ENCODE results near the gene BRIP1. TPM values are rescaled to one million over a fixed set of nuclear protein-coding genes. Genes with fewer than 3 reads are reported as not detected.
"Not testable (repeated sequence)": the region's sequence is repeated elsewhere in the genome, so short reads cannot be mapped to it uniquely, and the experiment has no call there.

Gene BRIP1
- polyA plus RNA-seq, 12 donors: 2.6 to 9.3 (median 4.8) TPM; not detected in 1

DNA sequence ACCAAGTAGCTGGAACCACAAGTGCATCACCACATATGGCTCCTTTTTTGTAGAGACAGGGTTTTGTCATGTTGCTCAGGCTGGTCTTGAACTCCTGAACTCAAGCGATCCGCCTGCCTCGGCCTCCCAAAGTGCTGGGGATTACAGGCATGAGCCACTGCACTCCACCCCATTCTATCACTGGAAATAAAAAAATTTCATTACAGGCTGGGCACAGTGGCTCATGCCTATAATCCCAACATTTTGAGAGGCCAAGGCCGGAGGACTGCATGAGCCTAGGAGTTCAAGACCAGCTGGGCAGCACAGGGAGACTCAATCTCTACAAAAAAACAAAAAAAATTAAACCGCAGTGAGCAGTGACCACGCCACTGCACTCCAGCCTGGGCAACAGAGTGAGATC is 60.1 kb downstream of the BRIP1 start:
- no peak for DNase-seq

GRCh38 chr17:61799812-61800484 is 63.4 kb downstream of the BRIP1 start:
- DNase-seq: no peak

DNA sequence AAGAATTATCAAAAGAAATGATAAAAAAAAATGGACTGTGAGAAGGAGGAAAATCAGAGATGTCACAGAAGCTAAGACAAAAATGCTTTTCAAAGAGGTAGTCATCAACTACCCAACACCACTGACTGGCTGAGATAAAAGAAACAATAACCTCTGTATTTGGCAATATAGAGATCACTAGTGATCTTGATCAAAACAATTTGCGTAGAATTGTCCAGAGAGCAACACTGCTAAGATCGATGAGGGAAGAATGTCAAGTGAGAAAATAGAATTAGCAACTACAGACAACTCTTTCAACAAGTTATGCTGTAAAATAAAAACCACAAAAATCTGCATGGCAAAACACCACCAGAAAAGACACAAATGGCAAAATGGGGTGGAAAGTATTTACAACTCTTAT is 66.0 kb downstream of the BRIP1 start:
- no peak for DNase-seq

- no peak for DNase-seq
Observed at GRCh38 chr17:61795546-61795945, 67.8 kb downstream of the BRIP1 start.

- DNase-seq: no peak
Observed at GRCh38 chr17:61794792-61795191, 68.5 kb downstream of the BRIP1 start.

DNA sequence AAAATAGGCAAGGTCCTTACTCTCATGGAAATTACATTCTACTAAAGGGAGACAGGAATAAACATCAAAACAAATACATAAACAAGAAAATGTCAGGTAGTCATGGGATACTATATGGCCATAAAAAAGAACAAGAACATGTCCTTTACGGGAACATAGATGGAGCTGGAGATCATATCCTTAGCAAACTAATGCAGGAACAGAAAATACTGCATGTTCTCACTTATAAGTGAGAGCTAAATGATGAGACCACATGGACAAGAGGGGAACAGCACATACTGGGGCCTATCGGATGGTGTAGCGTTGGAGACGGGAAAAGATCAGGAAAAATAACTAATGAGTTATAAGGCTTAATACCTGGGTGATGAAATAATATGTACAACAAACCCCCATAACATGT is 69.1 kb downstream of the BRIP1 start:
- no peak for DNase-seq

DNA sequence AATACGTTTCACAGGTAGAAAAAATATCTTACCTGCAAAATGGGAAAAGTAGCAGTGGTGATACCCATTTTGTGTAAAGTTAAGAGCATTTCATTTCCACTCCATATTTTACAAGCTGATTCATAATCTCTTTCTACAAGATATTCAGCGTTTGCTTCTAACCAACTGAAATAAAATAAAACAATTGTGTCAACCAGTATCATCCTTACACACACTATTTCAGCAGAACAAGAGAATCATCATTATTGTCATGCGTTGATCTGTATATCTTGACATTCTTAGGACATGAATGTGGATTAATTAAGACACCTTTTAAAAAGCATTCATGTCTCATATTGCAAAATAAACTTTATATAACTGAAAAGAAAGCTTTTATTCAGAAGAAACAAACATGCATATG is 69.8 kb downstream of the BRIP1 start:
- no peak for DNase-seq

GRCh38 chr17:61789872-61790271 is 73.5 kb downstream of the BRIP1 start:
- no peak for DNase-seq

DNA sequence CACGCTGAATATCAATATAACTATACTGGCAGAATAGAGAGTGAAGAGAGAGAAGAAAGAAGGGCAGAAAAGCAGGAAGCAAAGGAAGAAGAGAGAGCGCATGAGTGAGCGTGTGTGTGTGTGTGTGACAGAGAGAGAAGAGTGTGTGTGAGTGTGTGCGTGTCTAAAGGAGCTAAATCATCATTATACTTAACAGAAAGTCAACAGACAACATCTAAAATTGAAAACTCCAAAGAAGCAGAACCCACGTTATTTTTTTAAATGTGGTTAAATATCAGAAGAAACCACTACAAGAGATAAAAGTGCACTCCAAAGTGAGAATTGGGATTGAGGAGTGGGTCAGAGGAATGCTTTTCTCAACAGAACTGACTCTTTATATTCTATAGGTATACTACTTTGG is 77.2 kb downstream of the BRIP1 start:
- no peak for DNase-seq

DNA sequence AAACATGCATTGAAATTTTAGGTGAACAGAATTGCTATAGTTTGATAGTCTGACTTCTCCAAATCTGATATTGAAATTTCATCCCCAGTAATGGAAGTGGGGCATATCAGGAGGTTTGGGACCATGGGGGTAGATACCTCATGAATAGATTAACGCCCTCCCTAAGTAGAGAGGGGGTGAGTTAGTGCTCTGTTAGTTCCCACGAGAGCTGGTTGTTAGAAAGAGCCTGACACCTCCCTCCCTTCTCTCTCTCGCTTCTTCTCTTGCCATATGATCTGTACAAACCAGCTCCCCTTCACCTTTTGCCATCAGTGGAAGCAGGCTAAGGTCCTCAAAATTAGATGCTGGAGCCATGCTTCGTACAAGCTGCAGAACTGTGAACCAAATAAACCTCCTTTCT is 78.8 kb downstream of the BRIP1 start:
- no peak for DNase-seq

DNA sequence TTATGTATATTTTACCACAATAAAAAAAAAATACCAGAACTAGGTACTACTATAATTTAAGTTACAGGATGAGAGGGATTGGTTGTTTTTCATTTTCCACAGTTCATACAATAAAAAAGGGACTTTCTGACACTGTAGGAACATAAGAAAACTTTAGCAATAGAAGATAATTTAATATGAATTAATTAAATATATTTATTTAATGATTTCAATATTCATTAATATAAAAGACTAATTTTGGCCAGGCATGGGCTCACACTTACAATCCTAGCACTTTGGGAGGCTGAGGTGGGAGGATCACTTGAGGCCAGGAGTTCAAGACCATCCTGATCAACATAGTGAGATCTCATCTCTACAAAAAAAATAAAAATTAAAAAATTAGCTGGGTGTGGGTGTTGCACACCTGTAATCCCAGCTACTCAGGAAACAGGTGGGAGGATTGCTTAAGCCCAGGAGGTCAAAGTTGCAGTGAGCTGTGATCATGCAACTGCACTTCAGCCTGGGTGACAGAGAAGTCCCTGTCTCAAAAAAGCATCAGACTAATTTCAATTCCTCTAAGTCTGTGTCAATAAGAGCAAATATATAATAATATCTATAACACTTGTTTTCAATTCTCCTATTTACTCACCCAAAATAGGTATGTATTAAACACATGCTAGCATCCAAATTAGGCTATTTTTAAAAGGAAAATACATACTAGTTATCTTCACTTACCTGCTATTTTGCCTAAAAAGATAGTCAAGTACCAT is 79.6 kb downstream of the BRIP1 start:
- no peak for DNase-seq

- no peak for DNase-seq
Observed at GRCh38 chr17:61783120-61783519, 80.2 kb downstream of the BRIP1 start.

- DNase-seq: no peak
Observed at GRCh38 chr17:61782683-61783082, 80.6 kb downstream of the BRIP1 start.

DNA sequence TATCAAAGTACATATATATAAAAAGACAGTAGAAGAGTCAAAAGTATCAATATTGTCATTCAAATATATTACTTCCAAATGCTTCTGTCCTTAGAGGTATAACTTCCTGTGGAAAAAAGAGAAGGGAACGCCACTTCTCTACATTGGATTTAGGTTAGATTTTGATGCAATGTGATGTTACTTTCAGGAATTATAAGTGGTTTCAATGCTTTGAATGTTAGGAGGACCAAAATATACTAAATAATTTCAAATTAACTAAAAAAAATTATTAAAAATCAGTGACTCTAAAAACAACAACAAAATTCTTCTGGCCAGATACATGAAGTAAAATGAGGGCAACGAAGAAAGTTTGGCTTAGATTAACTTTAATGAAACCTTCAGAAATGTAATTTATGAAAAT is 88.0 kb downstream of the BRIP1 start:
- DNase-seq: no peak

DNA sequence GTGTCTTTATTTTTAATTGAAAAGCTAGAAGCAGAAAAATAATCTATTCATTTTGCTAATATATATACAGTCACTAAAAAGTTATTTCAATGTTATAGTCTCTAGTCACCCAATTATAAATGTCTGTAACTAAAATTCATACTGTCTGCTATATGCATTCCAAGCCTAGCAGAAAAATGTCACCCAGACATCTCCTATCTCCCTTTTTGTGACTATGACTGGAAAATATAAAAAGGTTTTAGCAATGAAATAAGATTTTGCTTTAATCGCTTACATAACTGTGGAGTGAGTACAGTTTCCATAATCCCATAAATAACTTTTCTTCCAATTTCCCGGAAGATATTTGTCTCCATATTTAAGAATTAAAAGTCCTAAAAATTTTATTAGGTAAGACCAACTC is 88.6 kb downstream of the BRIP1 start:
- DNase-seq: no peak

DNA sequence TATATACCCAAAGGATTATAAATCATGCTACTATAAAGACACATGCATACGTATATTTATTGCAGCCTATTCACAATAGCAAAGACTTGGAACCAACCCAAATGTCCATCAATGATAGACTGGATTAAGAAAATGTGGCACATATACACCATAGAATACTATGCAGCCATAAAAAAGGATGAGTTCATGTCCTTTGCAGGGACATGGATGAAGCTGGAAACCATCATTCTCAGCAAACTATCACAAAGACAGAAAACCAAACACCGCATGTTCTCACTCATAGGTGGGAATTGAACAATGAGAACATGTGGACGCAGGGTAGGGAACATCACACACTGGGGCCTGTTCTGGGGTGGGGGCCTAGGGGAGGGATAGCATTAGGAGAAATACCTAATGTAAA is 89.2 kb downstream of the BRIP1 start:
- DNase-seq: not testable (repeated sequence)

DNA sequence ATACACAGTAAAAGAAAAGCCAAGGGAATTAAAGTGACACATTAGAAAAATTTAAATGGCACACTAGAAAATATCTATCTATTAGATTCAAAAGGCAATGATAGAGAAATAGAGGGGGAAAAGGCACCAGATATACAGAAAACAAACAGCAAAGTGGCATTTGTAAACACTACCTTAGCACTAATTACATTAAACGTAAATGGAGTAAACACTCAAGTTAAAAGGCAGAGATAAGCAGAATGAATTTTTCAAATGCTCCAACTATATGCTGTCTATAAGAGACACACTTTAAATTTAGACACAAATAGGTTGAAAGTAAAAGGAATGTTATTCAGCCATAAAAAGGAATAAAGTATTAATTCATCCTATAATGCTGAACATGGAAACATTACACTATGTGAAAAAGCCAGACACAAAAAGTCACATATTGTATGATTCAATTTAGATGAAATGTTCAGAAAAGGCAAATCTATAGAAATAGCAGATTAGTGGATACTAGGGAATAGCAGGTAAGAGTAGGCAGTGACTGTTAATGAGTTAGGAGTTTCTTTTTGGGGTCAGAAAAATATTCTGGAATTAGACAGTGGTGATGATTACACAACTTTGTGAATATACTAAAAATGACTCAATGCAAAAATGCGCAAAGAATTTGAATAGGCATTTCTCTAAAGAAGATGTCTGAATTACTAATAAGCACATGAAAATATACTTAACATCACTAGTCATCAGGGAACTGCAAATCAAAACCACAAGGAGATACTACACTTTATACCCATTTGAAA is 92.4 kb downstream of the BRIP1 start:
- DNase-seq: no peak

GRCh38 chr17:61770043-61770442 is 93.3 kb downstream of the BRIP1 start:
- no peak for DNase-seq

DNA sequence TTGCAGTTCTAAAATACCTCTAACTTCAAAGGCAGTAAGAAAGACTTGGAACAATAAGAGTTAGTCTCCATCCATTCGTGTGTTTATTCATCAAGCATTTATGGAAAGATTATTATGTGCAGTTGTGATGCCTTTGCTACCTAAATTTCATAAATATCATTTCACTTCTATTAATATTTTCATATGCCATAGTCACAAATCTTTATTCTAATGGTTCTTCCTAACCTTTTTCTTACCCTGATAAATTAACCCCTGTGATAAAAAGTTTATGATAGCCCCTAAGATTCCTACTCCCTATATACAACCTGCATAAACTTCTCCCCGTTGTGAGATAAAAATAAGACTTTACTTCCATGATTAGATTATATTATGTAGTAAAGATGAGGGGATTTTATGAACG is 94.9 kb downstream of the BRIP1 start:
- DNase-seq: no peak

DNA sequence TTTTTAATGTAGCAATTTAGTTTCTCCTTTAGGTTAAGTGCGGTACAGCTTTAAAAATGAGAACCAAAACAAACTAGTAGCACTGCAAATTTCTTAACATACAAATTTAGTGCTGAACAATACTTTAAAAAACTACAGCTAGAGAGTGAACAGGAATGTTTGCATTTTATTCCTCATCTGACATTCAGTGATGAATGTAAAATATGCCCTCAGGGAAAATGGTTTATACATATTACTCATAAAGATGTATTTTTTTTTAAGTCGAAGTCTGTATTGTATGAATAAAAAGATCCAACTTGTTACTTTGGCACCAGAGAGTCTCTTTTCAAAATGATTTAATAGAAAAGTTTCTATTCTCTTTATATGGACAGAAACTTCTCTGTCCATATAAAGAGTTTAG is 96.8 kb downstream of the BRIP1 start:
- DNase-seq: no peak

- DNase-seq: no peak
Observed at GRCh38 chr17:61764846-61765245, 98.5 kb downstream of the BRIP1 start.

- DNase-seq: no peak
Observed at GRCh38 chr17:61761827-61762226, 101.5 kb downstream of the BRIP1 start.

DNA sequence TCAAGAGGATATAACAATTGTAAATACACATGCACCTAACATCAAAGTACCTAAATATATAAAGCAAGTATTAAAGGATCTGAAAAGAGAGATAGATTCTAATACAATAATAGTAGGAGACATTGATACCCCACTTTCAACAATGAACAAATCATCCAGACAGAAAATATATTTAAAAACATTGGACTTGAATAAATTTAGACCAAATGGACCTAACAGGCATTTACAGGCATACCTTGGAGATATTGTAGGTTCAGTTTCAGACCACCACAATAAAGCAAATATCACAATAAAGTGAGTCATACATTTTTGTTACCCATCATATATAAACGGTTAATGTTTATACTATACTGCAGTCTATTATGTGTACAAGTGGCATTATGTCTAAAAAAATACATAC is 104.0 kb downstream of the BRIP1 start:
- DNase-seq: no peak

Data from muscle of arm (tissue), 12 donors.